DOHH2 (cell line): Measurements from ENCODE around the gene AKIRIN2.
"Not testable (repeated sequence)": the region's sequence is repeated elsewhere in the genome, so short reads cannot be mapped to it uniquely, and the experiment has no call there.

Source experiments
- H3F3A ChIP-seq: fragments of 200-600 bp; sonication (generic), shearing (Covaris generic); 2 replicates; pipeline ENCODE4 v1.6.0; 2016; ENCODE audit warnings: antibody characterized with exemption, mild to moderate bottlenecking; ENCODE audit not compliant: control insufficient read depth, insufficient read depth
- H3K27ac ChIP-seq: fragments of 200-600 bp; sonication (generic); 2 replicates; pipeline ENCODE4 v1.5.1; 2014; ENCODE audit warnings: low read depth, mild to moderate bottlenecking, low read length, moderate library complexity
- H3K27me3 ChIP-seq: fragments of 200-600 bp; sonication (generic); 2 replicates; pipeline ENCODE4 v1.6.1; 2014; ENCODE audit warnings: mild to moderate bottlenecking, low read length, mixed read lengths; ENCODE audit not compliant: control insufficient read depth
- H3K36me3 ChIP-seq: fragments of 200-600 bp; sonication (generic); 2 replicates; pipeline ENCODE4 v1.6.1; 2014; ENCODE audit warnings: mild to moderate bottlenecking, low read length, moderate library complexity, mixed read lengths; ENCODE audit not compliant: control insufficient read depth
- H3K4me1 ChIP-seq: fragments of 200-600 bp; sonication (generic); 2 replicates; pipeline ENCODE4 v1.6.1; 2014; ENCODE audit warnings: mild to moderate bottlenecking, low read length, mixed read lengths; ENCODE audit not compliant: control insufficient read depth
- H3K4me2 ChIP-seq: fragments of 200-600 bp; sonication (generic); 2 replicates; pipeline ENCODE4 v1.6.0; 2014; ENCODE audit warnings: mild to moderate bottlenecking, low read length, moderate library complexity
- H3K4me3 ChIP-seq: fragments of 200-600 bp; sonication (generic); 2 replicates; pipeline ENCODE4 v1.5.1; 2014; ENCODE audit warnings: mild to moderate bottlenecking, low read length, mixed read lengths
- H3K79me2 ChIP-seq: fragments of 200-600 bp; sonication (generic); 2 replicates; pipeline ENCODE4 v1.6.1; 2014; ENCODE audit warnings: mild to moderate bottlenecking, low read length, mixed read lengths; ENCODE audit not compliant: control insufficient read depth
- H3K9me2 ChIP-seq: fragments of 200-600 bp; sonication (generic); replicated peaks from 2 replicates; pipeline ENCODE4 v1.6.1; 2014; ENCODE audit warnings: mild to moderate bottlenecking, low read length, mixed read lengths; ENCODE audit not compliant: control insufficient read depth
- H3K9me3 ChIP-seq: fragments of 200-600 bp; sonication (generic); 2 replicates; pipeline ENCODE4 v1.6.1; 2014; ENCODE audit warnings: antibody characterized with exemption, low read length, mixed read lengths; ENCODE audit not compliant: control insufficient read depth, insufficient read depth
- H4K20me1 ChIP-seq: fragments of 200-600 bp; sonication (generic); 2 replicates; pipeline ENCODE4 v1.6.0; 2014; ENCODE audit warnings: low read depth, mild to moderate bottlenecking, antibody characterized with exemption, low read length, moderate library complexity; ENCODE audit not compliant: control insufficient read depth, insufficient read depth
- CTCF ChIP-seq: fragments of 200-600 bp; sonication (generic); IDR thresholded peaks from one replicate; pipeline ENCODE4 v1.5.1; 2014; ENCODE audit warnings: antibody characterized with exemption, mild to moderate bottlenecking, low read depth, low read length; ENCODE audit not compliant: poor library complexity, severe bottlenecking
- EZH2phosphoT487 ChIP-seq: fragments of 200-600 bp; sonication (generic); IDR thresholded peaks from 2 replicates; pipeline ENCODE4 v1.6.1; 2017; ENCODE audit warnings: borderline replicate concordance, mild to moderate bottlenecking, antibody characterized with exemption, low read length, moderate library complexity, mixed read lengths

The AKIRIN2 gene

GRCh38 chr6:87716928-87717614 is 15.0 kb upstream of the AKIRIN2 start:
- TF ChIP-seq CTCF: no peak
- TF ChIP-seq EZH2phosphoT487: no peak
- Histone ChIP-seq H3K79me2 (no peaks in the 10 kb centered on the region), H3K4me2 (no peak overlapping the region), H3K4me1 (peaks cover 8% of the 10 kb centered on the region), H3K4me3 (no peak overlapping the region), H3F3A (no peaks in the 10 kb centered on the region), H3K27me3 (no peaks in the 10 kb centered on the region), H4K20me1 (no peaks in the 10 kb centered on the region), H3K9me2 (no peaks in the 10 kb centered on the region), H3K9me3 (no peaks in the 10 kb centered on the region), H3K36me3 (no peaks in the 10 kb centered on the region), H3K27ac (no peak overlapping the region)

GRCh38 chr6:87714093-87714842 is 12.2 kb upstream of the AKIRIN2 start:
- Histone ChIP-seq H3K4me1 (peaks cover 13% of the 10 kb centered on the region), H3K4me2 (no peak overlapping the region), H4K20me1 (no peaks in the 10 kb centered on the region), H3K36me3 (no peaks in the 10 kb centered on the region), H3K4me3 (no peak overlapping the region), H3K27ac (no peak overlapping the region), H3K9me2 (no peaks in the 10 kb centered on the region), H3K79me2 (no peaks in the 10 kb centered on the region), H3K9me3 (no peaks in the 10 kb centered on the region), H3K27me3 (no peaks in the 10 kb centered on the region), H3F3A (no peaks in the 10 kb centered on the region)
- TF ChIP-seq CTCF: no peak
- TF ChIP-seq EZH2phosphoT487: no peak

- not testable (repeated sequence) for H3K27me3 ChIP-seq, H3K4me3 ChIP-seq, H3K9me2 ChIP-seq, H3K9me3 ChIP-seq, H4K20me1 ChIP-seq, H3K27ac ChIP-seq, H3K4me2 ChIP-seq, H3K36me3 ChIP-seq, H3K79me2 ChIP-seq, H3F3A ChIP-seq
- H3K4me1 ChIP-seq: peaks cover 13% of the 10 kb centered on the region
Measured at GRCh38 chr6:87712713-87713112, 10.7 kb upstream of the AKIRIN2 start.

GRCh38 chr6:87710090-87710489 is 8.1 kb upstream of the AKIRIN2 start:
- Histone ChIP-seq H3K9me2 (no peaks in the 10 kb centered on the region), H3K27me3 (no peaks in the 10 kb centered on the region), H3K4me2 (no peak overlapping the region), H3K4me3 (no peak overlapping the region), H3K27ac (no peak overlapping the region), H3K4me1 (peaks cover 29% of the 10 kb centered on the region), H3F3A (no peaks in the 10 kb centered on the region), H4K20me1 (no peaks in the 10 kb centered on the region), H3K9me3 (no peaks in the 10 kb centered on the region), H3K79me2 (no peaks in the 10 kb centered on the region), H3K36me3 (no peaks in the 10 kb centered on the region)
- no peak for TF ChIP-seq EZH2phosphoT487
- TF ChIP-seq CTCF: no peak

- H3K79me2 ChIP-seq: not testable (repeated sequence)
Measured at GRCh38 chr6:87708581-87709427, 6.8 kb upstream of the AKIRIN2 start.

More at GRCh38 chr6:87708581-87709427, 6.8 kb upstream of the AKIRIN2 start:
- H3K9me2 ChIP-seq, H3K9me3 ChIP-seq, H3K36me3 ChIP-seq, H3F3A ChIP-seq, H3K4me2 ChIP-seq, H3K4me3 ChIP-seq, H3K27me3 ChIP-seq, H4K20me1 ChIP-seq, H3K27ac ChIP-seq: not testable (repeated sequence)
- H3K4me1 ChIP-seq: peaks cover 33% of the 10 kb centered on the region
